GM20431 (cell line): ENCODE measurements around the gene GRM4.

Experiments used
- in situ Hi-C: fragments of 300-500 bp; cut with MseI, MboI; formaldehyde crosslinking; loops from one replicate; pipeline ENCODE4 v1.15.0; 2020; ENCODE audit warnings: low sequenced_read_pairs; ENCODE audit not compliant: unreplicated experiment

GRM4 gene

GRCh38 chr6:33989016-33989854, 156.7 kb downstream of the GRM4 start:
- in situ Hi-C loops, result no loop called here

- in situ Hi-C loops, result no loop called here
Measured at GRCh38 chr6:33988121-33989015, 157.5 kb downstream of the GRM4 start.

GRCh38 chr6:33987531-33988021, 158.3 kb downstream of the GRM4 start:
- in situ Hi-C loops, result no loop called here

- in situ Hi-C loops, result no loop called here
Measured at GRCh38 chr6:33985947-33986346, 159.9 kb downstream of the GRM4 start.

- in situ Hi-C loops, result no loop called here
Measured at GRCh38 chr6:33985313-33985751, 160.6 kb downstream of the GRM4 start.

GRCh38 chr6:33984466-33985312, 161.2 kb downstream of the GRM4 start:
- in situ Hi-C loops, result no loop called here

- in situ Hi-C loops, result no loop called here
Measured at GRCh38 chr6:33983721-33984465, 162.0 kb downstream of the GRM4 start.

- in situ Hi-C loops, result no loop called here
Measured at GRCh38 chr6:33983109-33983716, 162.7 kb downstream of the GRM4 start.

- in situ Hi-C loops, result no loop called here
Measured at GRCh38 chr6:33981861-33982260, 164.0 kb downstream of the GRM4 start.

- in situ Hi-C loops, result no loop called here
Measured at GRCh38 chr6:33981421-33981820, 164.5 kb downstream of the GRM4 start.

GRCh38 chr6:33980176-33981175, 165.4 kb downstream of the GRM4 start:
- in situ Hi-C loops, result no loop called here

- in situ Hi-C loops, result no loop called here
Measured at GRCh38 chr6:33979750-33980149, 166.1 kb downstream of the GRM4 start.

- in situ Hi-C loops, result no loop called here
Measured at GRCh38 chr6:33978412-33979150, 167.3 kb downstream of the GRM4 start.

- in situ Hi-C loops, result no loop called here
Measured at GRCh38 chr6:33977606-33978411, 168.1 kb downstream of the GRM4 start.

- in situ Hi-C loops, result no loop called here
Measured at GRCh38 chr6:33976437-33977360, 169.2 kb downstream of the GRM4 start.
